Cerebellar nuclear complex (tissue), 1 donor: Measurements from ENCODE around the gene SLAIN2.
A peak's percentile ranks its signal among the peaks of the same experiment; 100 is the strongest.
"Not testable (repeated sequence)": the region's sequence is repeated elsewhere in the genome, so short reads cannot be mapped to it uniquely, and the experiment has no call there.

ENCODE experiments used
- DNase-seq, 2 experiments: peaks; one replicate each; lab custom pipeline; 2025; lab: John Stamatoyannopoulos, UW

Gene SLAIN2

DNA sequence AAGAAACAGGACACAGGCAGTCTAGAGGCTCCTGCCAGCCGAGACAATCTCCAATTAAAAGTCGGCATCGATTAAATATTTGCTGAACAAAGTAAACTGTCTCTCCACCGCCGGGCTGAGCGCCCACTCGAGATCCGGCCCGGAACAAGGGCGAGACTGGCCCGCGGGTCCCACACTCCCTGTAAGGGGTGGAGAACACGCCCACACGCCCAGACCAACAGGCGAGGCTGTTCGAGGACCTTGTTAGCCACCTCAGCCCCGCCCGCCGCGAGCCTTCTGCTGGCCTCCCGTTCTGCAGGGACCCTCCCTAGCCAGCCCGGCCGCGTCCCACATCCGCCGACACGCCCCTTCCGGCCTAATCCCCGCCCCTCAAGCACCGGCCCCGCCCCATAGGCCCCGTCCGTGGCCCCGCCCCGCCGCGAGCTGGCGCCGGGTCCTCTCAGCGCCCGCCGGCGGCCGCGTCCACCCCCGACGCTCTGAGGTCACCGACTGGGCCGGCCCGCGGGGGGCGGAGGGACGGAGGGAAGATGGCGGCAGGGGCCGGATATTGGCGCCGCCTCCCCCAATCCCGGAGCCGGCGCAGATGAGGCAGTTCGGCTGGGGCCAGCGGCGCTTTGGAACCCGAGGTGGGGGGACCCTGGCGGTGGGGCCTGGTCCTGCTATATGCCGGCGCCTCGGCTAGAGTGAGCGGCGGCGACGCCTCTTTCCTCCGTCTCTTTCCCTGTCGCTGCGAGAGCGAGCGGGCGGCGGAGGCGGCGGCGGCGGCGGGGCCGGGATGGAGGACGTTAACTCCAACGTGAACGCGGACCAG is at the start of gene SLAIN2:
TSS of gene SLAIN2 (plus strand) at position 565 of the 811 bp plus-strand sequence. CDS start at position 776, 211 bp downstream.
- peak; percentile 79 to 88 for DNase-seq

DNA sequence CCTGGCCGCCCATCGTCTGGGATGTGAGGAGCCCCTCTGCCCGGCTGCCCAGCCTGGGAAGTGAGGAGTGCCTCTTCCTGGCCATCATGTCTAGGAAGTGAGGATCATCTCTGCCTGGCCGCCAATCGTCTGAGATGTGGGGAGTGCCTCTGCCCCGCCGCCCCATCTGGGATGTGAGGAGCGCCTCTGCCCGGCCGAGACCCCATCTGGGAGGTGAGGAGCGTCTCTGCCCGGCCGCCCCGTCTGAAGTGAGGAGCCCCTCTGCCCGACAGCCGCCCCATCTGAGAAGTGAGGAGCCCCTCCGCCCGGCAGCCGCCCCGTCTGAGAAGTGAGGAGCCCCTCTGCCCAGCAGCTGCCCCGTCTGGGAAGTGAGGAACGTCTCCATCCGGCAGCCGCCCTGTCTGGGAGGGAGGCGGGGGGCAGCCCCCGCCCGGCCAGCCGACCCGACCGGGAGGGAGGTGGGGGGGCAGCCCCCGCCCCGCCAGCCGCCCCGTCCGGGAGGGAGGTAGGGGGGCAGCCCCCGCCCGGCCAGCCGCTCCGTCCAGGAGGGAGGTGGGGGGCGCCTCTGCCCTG is 49.0 kb upstream of the SLAIN2 start:
- not testable (repeated sequence) for DNase-seq

DNA sequence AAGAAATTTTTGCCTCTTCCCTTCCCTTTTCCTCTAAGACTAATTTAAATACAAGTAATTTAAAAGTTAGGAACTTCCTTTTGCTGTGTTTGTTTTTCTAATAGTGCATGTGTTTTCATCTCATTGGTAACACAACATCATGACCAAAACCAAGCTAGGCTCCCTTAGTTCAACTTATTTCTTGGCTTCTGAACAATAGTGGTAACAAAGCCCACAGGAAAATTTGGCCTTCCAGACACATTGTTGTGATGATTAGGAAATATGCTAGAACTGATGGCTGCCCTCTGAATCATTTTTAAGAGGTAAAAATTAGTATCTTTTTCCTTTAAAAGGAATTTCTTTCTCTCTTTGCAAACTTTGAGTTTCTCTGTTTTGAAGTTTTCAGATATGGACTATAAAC is 46.2 kb upstream of the SLAIN2 start:
- no peak for DNase-seq

DNA sequence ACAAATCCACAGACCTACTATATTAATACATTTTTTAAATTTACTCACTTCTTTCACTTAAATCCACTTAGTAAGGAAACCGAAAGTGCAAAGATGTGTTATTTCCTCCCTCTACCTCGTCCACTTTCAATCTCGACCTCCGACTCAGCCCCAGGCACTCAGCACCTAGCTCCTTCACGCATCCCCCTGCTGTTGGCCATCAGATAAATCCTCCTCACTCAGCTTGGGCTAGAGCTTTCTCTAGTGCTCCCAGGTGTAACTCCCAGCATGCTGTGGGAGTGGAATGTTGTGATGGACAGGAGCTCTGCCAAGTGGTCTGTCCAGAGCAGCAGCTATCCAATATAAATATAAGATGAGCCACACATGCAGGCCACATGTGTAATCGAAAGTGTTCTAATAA is 45.0 kb upstream of the SLAIN2 start:
- no peak for DNase-seq

DNA sequence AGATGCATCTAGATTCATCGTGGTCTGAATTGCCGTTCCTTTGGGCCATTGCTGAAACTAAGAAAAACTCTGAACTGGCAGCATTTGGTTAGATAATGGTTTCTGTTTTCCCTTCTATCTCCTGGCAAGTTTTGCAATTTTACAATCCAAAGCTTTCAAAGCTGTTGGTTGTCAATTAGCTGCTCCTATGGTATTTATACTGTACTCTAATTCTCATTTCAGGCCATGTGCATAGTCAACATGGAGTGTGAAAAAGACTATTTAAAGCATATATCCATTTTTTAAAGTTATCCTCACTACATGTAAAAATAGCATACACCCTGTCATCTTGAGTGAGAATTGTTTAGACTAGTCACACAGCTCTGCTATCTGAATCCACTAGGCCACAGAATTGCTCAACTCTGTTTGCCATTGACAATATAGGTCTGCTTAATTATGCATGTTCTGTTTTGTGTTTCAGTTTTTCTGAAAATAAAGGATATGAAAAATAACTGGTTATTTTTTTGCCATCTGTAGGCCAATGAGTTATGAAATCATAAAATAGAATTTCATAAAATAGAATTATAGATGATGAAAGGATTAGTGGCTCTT is 44.0 kb upstream of the SLAIN2 start:
- DNase-seq: no peak

DNA sequence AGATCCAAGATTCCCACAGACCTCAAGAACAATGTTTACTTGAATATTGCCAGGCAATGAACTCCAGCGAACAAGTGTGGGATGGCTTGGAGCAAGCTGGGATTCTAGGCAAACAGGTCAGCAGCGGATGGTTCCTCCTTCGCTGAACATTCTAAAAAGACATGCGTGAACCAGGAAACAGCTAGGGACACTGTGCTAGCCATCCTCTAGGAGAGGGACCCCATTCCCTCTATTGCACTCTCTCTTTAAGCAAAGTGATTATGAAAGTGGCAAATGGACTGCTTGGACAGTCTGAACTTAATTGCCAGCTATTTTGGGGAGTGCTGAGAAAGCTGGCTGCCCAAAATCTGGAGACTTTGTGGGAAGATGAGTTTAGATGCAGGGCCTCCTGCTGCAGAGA is 41.8 kb upstream of the SLAIN2 start:
- no peak for DNase-seq

DNA sequence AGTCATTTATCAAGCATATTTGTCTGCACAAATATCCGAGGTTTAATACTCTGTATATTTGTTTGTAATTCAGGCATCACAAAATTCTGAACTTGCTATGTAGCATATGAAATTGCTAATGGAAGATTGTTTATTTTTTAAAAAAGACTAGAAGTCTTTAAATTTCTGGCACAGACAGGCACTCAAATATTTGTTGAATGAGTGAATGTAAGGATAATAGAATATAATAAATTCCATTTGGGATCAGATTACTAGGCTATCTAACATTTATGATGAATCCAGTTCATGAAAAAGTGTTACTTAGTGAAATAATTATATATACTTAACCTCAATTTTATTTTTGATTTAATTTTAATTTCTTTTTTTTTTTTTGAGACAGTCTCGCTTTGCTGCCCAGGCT is 41.3 kb upstream of the SLAIN2 start:
- DNase-seq: no peak

DNA sequence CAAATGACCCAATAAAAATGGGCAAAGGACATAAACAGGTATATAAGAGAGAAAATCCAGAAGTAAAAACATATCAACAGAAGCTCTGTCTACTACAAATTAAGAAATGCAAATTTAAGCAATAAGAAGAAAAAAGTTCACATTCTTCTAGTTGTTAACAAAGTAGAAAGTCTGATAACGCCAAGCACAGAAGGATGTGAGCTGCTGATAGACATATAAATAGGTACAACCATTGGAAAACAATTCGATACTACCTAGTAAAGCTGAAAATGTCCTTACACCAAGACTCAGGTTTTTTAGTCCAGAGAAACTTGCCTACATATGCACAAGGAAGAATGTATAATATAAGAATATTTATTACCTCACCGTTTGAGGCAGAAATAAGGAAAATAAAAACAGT is 35.8 kb upstream of the SLAIN2 start:
- no peak for DNase-seq

DNA sequence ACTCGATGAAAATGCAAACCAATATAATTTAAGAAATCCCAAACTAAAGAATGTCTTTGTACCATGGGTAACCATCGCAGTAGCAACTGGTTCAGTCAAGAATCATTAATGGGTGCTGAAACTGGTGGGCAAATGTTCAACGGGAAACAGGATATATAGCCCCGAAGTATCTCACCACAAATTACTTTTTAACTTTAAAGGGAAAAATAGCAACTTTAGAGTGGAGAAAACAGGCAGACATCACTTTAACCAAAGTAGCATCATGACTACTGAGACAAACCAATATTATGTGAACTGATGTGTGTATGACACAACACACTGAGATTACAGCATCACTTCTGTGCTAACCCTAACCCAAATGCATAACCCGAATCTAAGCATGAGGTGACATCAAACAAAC is 33.8 kb upstream of the SLAIN2 start:
- DNase-seq: no peak

DNA sequence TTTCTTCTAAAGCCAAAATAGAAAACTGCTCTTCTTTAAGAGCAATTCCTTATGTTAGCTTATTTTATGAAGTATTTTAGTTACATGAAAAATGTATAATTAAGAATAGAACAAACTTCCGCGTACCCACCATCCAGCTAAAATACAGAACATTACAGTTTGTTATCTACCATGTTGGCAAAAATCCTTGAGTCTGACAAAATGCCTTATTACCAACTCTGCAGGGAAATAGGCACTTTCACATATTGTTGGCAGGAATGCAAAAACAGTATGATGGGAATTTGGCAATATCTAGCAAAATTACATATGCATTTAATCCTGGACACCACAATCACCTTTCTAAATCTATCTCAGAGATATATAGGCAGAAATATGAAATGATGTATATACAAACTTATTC is 32.4 kb upstream of the SLAIN2 start:
- DNase-seq: no peak

DNA sequence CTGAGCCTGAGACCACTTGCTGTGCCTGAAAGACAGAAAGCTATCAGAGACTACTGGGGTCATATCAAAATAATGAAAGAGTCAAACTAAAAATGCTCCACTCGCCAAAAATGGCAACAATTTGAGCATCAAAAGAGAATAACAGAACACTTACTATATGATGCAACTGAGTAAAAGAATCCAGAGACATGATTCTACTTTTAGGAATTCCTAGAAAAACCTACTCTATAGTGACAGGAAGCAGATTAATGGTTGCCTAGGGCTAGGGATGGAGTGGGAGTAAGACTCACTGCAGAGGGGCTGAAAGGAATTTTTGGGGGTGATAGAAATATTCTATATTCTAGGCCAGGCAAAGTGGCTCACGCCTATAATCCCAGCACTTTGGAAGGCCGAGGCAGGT is 29.4 kb upstream of the SLAIN2 start:
- no peak for DNase-seq

DNA sequence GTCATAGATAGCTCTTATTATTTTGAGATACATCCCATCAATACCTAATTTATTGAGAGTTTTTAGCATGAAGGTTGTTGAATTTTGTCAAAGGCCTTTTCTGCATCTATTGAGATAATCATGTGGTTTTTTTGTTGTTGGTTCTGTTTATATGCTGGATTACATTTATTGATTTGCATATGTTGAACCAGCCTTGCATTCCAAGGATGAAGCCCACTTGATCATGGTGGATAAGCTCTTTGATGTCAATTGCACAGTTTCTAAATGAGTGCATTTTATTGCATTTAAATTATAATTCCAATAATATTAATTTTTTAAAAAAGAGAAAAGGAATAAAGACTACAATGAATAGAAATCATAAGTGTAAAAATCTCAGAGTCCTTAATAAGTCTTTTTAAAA is 26.6 kb upstream of the SLAIN2 start:
- DNase-seq: not testable (repeated sequence)

DNA sequence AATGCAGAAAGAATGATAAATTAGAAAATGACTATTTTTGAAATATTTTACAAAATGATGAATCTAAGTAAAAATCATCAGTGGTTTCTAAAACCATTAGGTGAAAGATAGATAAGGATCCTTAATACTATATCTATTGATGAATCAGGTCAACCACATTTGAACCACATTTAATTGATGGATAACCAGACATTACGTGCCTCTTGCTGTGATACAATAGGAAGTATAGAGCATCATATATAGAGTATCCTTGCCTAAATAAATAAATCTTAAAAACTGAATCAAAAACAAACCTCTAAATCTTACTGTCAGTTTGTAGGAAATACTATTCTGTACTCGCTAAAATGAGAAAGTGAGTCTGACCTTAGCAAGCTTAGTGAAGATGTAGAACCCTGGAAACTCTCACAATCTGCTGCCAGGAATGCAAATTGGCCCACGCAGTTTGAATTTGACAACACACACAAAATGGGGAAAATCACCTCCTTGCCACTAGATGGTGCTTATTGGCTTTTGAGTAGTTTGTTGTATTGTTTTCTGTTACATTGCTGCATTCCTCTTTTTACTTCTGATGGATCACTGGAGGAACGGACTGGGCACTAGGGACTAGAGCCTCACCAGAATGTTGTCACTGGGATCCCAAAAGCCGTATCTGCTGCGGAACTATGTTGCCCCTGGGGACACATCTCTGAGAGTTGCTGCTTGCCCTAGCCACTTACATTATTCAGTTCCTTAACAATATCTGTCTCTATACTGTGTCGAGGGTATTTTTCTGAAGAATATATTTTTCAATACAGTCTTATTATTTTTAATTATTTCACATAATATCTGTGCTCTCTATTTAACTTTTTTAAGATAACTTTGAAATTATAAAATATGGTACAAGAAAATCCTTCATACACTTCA is 25.4 kb upstream of the SLAIN2 start:
- no peak for DNase-seq

DNA sequence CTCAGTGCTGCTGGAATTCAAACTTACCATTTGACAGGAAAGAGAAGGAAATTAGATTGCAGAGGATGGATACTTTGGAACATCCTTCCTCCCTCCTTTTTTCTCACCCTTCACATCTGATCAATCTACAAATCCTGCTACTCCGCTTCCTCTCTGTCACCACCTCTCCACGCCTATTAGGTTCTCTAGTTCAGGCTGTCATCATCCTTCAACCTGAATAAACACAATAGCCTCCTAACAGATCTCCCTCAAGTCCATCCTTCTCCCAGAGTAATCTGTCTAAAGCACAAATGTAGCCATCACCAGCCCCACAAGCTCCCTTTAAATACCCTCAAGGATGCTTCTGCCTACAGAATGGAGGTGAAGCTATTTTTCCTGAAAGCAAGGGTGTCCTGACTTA is 20.0 kb upstream of the SLAIN2 start:
- DNase-seq: no peak

DNA sequence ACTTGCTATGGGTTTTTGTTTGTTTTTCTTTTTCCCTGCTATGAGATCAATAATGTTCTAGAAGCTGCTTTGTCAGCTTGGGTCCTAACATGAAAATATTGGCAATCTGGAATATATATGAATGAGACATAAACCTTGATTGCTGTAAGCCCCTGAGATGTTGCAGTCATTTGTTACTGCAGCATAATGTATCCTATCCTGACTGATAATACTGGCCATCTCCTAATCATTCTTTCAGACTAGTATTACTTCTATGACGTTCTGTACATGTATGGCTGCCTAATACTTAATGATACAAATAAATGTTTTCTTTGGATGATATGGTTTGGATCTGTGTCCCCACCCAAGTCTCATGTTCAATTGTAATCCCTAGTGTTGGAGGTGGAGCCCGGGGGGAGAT is 19.3 kb upstream of the SLAIN2 start:
- DNase-seq: no peak

DNA sequence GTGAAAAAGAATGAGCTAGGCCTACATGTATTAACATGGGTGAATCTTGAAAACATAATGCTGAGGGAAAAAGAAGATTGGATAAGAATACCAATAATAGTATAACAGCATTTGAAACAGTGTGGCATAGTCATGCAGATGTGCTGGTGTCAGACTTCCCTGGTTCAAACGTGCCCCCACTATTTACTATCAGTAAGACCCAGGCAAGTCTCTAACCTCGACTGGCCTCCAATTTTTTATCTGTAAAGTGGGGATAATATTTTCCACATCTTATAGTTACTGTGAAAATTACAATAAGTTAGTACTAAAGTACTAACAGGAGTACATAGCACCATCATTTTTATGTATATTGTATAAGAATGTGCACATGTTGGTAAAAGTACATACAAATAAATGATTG is 17.0 kb upstream of the SLAIN2 start:
- no peak for DNase-seq

DNA sequence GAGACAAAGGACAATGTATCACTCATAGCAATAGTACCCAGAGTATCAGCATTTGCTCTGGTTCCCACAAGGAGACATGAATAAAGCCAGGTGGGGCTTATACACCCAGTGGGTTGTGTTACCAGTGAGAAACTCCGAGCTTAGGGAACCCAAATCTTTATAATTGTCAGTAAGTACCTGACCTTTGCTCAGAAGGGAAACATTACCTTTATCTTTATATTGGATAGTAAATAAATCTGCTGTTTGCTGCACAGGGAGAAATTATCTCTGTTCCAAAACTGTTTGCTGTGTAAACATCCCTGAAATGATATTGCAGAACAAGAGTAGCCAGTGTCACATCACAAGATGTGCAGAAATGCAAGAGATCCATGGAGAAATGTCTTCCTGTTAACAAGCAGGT is 12.1 kb upstream of the SLAIN2 start:
- DNase-seq: no peak

DNA sequence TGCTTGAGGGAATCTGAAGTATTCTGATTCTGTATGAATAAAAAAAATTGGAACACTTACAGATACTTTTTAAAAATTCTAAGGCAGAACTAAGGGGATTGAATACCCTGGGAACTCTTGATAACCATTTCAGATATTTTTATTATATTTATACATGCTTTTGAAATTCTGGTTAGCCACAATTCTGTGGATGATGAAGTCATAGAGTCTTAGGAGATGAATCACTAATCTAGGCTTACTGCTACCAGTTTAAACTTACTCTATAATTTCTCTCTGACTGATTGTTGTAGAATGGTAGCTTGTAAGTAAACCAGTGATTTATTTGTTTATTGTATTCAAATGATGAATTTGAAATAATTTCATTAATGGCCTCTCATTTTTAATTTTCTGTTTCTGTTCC is 11.4 kb upstream of the SLAIN2 start:
- DNase-seq: no peak

DNA sequence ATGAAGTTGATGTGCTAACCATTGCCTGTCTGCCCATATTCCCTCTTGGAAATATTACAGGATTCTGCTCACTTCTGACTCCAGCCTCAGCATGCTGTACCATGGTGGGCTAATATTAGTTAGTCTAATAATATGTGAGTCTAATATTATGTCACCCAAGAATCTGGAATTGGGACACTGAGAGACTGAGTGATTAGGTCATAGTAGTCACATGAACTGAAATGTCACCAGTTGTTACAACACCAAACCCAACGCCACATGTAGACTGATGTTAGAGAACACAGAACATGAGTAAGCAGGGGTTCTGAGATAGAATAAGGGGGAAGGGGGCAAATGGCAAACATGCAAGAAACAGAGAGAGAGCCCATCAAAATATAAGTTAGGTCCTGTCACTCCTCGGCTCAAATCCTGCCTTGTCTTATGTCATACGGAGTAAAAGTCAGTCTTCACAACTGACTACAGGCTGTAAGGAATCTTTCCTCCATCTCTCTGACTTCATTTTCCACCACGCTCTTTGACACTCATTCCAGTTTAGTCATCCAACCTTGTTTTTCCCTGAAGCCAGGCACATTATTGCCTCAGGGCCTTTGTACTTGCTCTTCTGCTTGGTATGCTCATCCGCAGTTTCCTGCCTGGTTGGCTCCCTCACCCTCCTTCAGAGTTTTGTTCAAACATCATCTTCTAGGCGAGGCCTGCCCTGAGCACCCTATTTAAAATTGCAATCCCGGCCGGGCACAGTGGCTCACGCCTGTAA is 9.6 kb upstream of the SLAIN2 start:
- DNase-seq: no peak

DNA sequence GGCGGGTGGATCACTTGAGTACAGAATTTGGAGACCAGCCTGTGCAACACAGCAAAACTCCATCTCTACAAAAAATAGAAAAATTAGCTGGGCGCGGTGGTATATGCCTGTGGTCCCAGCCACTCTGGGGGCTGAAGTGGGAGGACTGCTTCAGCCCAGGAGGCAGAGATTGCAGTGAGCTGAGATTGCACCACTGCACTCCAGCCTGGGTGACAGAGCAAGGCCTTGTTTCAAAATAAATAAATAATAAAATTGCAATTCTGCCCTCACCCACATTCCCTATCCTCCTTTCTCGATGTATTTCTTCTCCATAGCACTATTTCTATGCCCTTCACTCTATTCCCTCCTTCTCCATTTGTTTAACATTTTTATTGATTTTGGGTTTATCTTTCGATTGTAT is 8.7 kb upstream of the SLAIN2 start:
- no peak for DNase-seq

DNA sequence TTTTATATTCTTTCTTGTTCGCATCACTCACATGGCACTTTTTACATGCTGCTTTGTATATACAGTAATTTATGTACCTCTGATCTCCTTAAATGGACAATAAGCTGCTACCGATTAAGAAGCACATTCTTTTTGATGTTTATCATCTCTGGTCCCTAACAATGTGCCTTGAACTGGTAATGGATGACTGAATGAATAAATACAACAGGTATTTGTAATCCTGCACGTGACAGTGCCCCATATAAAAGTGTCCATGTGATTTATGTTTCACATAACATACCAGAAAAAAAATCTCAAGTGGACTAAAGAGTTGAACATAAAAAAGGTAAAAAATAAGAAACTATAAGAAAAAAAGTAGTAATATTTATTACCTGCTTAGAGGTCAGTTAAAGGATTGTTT is 7.7 kb upstream of the SLAIN2 start:
- no peak for DNase-seq

DNA sequence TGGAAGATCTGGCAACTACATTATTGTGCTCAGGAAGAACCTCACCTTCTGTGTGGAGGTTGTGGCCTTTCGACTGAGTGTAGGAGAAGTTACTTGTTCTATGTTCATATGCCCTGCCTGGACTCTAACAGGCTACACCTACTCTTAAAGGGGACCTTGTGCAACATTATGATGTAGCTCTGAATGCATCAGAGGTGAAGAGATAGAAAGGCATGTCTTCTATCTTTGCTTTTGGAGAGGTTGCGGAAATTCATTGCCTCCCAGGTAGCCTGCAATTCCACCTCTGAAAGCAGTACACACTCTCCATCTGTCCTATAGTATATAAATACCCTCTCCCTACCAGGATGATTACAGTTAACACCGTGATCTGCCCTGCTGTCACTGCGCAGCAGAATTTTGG is 7.1 kb upstream of the SLAIN2 start:
- DNase-seq: no peak
